HEK293 (cell line): ENCODE results near the gene IQCH.

ENCODE experiments used
- AEBP2 ChIP-seq: fragments of 450-650 bp; formaldehyde crosslinking; IDR thresholded peaks from 2 replicates; pipeline ENCODE4 v1.5.1; 2016; ENCODE audit warnings: missing biosample characterization, missing genetic modification characterization, borderline replicate concordance
- GLI2 ChIP-seq: fragments of 450-650 bp; formaldehyde crosslinking; IDR thresholded peaks from 2 replicates; pipeline ENCODE4; 2017; ENCODE audit warnings: missing biosample characterization, missing genetic modification characterization, low read depth, borderline replicate concordance
- OVOL3 ChIP-seq: fragments of 450-650 bp; formaldehyde crosslinking; IDR thresholded peaks from 2 replicates; pipeline ENCODE4 v1.5.1; 2016; ENCODE audit warnings: missing biosample characterization, missing genetic modification characterization
- RBAK ChIP-seq: fragments of 450-650 bp; formaldehyde crosslinking; IDR thresholded peaks from 2 replicates; pipeline ENCODE4 v1.5.1; 2016; ENCODE audit warnings: missing biosample characterization, missing genetic modification characterization
- ZBTB6 ChIP-seq: fragments of 450-650 bp; formaldehyde crosslinking; IDR thresholded peaks from 2 replicates; pipeline ENCODE4 v1.5.1; 2017; ENCODE audit warnings: missing biosample characterization, missing genetic modification characterization
- ZBTB8A ChIP-seq: fragments of 450-650 bp; formaldehyde crosslinking; IDR thresholded peaks from 2 replicates; pipeline ENCODE4 v1.5.1; 2016; ENCODE audit warnings: missing biosample characterization, missing genetic modification characterization
- ZNF19 ChIP-seq: fragments of 450-650 bp; formaldehyde crosslinking; IDR thresholded peaks from 2 replicates; pipeline ENCODE4; 2016; ENCODE audit warnings: missing biosample characterization, missing genetic modification characterization, low read depth
- ZNF202 ChIP-seq: fragments of 450-650 bp; formaldehyde crosslinking; IDR thresholded peaks from 2 replicates; pipeline ENCODE4 v1.5.1; 2016; ENCODE audit warnings: missing biosample characterization, missing genetic modification characterization, borderline replicate concordance
- ZNF239 ChIP-seq: fragments of 450-650 bp; formaldehyde crosslinking; IDR thresholded peaks from 2 replicates; pipeline ENCODE4 v1.5.1; 2016; ENCODE audit warnings: missing biosample characterization, missing genetic modification characterization
- ZNF266 ChIP-seq: fragments of 450-650 bp; formaldehyde crosslinking; IDR thresholded peaks from 2 replicates; pipeline ENCODE4 v1.5.1; 2016; ENCODE audit warnings: missing biosample characterization, missing genetic modification characterization, low read depth
- ZNF311 ChIP-seq: fragments of 450-650 bp; formaldehyde crosslinking; IDR thresholded peaks from 2 replicates; pipeline ENCODE4 v1.5.1; 2017; ENCODE audit warnings: missing biosample characterization, missing genetic modification characterization, borderline replicate concordance
- ZNF341 ChIP-seq: fragments of 450-650 bp; formaldehyde crosslinking; IDR thresholded peaks from 2 replicates; pipeline ENCODE4; 2016; ENCODE audit warnings: low read depth, missing biosample characterization, missing genetic modification characterization
- ZNF354C ChIP-seq: fragments of 450-650 bp; formaldehyde crosslinking; IDR thresholded peaks from 2 replicates; pipeline ENCODE4 v1.5.1; 2016; ENCODE audit warnings: missing biosample characterization, missing genetic modification characterization, low read depth, borderline replicate concordance
- ZNF394 ChIP-seq: fragments of 450-650 bp; formaldehyde crosslinking; IDR thresholded peaks from 2 replicates; pipeline ENCODE4 v1.5.1; 2016; ENCODE audit warnings: missing biosample characterization, missing genetic modification characterization, mild to moderate bottlenecking, moderate library complexity, borderline replicate concordance
- ZNF404 ChIP-seq: fragments of 450-650 bp; formaldehyde crosslinking; IDR thresholded peaks from 2 replicates; pipeline ENCODE4 v1.5.1; 2017; ENCODE audit warnings: missing biosample characterization, missing genetic modification characterization
- ZNF426 ChIP-seq: fragments of 450-650 bp; formaldehyde crosslinking; IDR thresholded peaks from 2 replicates; pipeline ENCODE4 v1.5.1; 2017; ENCODE audit warnings: missing biosample characterization, missing genetic modification characterization, mild to moderate bottlenecking, inconsistent platforms, moderate library complexity
- ZNF433 ChIP-seq: fragments of 450-650 bp; formaldehyde crosslinking; IDR thresholded peaks from 2 replicates; pipeline ENCODE4 v1.5.1; 2016; ENCODE audit warnings: missing biosample characterization, missing genetic modification characterization, low read depth
- ZNF501 ChIP-seq: fragments of 450-650 bp; formaldehyde crosslinking; IDR thresholded peaks from 2 replicates; pipeline ENCODE4 v1.5.1; 2016; ENCODE audit warnings: missing biosample characterization, missing genetic modification characterization
- ZNF510 ChIP-seq: fragments of 450-650 bp; formaldehyde crosslinking; IDR thresholded peaks from 2 replicates; pipeline ENCODE4 v1.5.1; 2018; ENCODE audit warnings: mild to moderate bottlenecking, missing genetic modification characterization, missing biosample characterization; ENCODE audit not compliant: insufficient replicate concordance
- ZNF629 ChIP-seq: fragments of 450-650 bp; formaldehyde crosslinking; IDR thresholded peaks from 2 replicates; pipeline ENCODE4 v1.5.1; 2017; ENCODE audit warnings: missing biosample characterization, missing genetic modification characterization
- TF ChIP-seq, protein P1 (sequence below): fragments of 450-650 bp; formaldehyde crosslinking; optimal IDR thresholded peaks from 2 replicates; pipeline ENCODE3; 2016; ENCODE audit warnings: missing biosample characterization, mild to moderate bottlenecking, missing genetic modification characterization
- TF ChIP-seq, protein P2 (sequence below): fragments of 450-650 bp; formaldehyde crosslinking; IDR thresholded peaks from 2 replicates; pipeline ENCODE4 v1.5.1; 2016; ENCODE audit warnings: missing biosample characterization, missing genetic modification characterization
- TF ChIP-seq, protein P3 (sequence below): fragments of 450-650 bp; formaldehyde crosslinking; IDR thresholded peaks from 2 replicates; pipeline ENCODE4 v1.5.1; 2016; ENCODE audit warnings: missing biosample characterization, missing genetic modification characterization
- TF ChIP-seq, protein P4 (sequence below): fragments of 450-650 bp; formaldehyde crosslinking; conservative IDR thresholded peaks from 2 replicates; pipeline ENCODE4 v1.5.1; 2016; ENCODE audit warnings: low read depth, missing biosample characterization, missing genetic modification characterization

The IQCH gene

GRCh38 chr15:67515557-67515956 lies 261.0 kb downstream of the IQCH start (continued):
- no peak for TF ChIP-seq ZNF311 (tag by site-specific recombination)
- TF ChIP-seq, protein P1, sequence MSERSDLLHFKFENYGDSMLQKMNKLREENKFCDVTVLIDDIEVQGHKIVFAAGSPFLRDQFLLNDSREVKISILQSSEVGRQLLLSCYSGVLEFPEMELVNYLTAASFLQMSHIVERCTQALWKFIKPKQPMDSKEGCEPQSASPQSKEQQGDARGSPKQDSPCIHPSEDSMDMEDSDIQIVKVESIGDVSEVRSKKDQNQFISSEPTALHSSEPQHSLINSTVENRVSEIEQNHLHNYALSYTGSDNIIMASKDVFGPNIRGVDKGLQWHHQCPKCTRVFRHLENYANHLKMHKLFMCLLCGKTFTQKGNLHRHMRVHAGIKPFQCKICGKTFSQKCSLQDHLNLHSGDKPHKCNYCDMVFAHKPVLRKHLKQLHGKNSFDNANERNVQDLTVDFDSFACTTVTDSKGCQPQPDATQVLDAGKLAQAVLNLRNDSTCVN (tag by site-specific recombination), result no peak
- peak; percentile 93 for TF ChIP-seq ZNF394
- TF ChIP-seq GLI2 (tag by site-specific recombination), result peak; percentile 13; the same call in 1 of the 2 replicates
- peak; percentile 66 for TF ChIP-seq ZNF510
- peak; percentile 83; the same call in 1 of the 2 replicates for TF ChIP-seq ZNF202
- TF ChIP-seq ZNF341 (tag by site-specific recombination), result 0 out of 2 replicates have a peak, but pooled peaks have one; percentile 34
- no peak for TF ChIP-seq ZNF239 (tag by site-specific recombination)
- TF ChIP-seq ZBTB6, result no peak
- 0 out of 2 replicates have a peak, but pooled peaks have one; percentile 46 for TF ChIP-seq RBAK
- TF ChIP-seq ZNF19 (tag by site-specific recombination), result peak; percentile 92; the same call in 1 of the 2 replicates
- TF ChIP-seq, protein P2, sequence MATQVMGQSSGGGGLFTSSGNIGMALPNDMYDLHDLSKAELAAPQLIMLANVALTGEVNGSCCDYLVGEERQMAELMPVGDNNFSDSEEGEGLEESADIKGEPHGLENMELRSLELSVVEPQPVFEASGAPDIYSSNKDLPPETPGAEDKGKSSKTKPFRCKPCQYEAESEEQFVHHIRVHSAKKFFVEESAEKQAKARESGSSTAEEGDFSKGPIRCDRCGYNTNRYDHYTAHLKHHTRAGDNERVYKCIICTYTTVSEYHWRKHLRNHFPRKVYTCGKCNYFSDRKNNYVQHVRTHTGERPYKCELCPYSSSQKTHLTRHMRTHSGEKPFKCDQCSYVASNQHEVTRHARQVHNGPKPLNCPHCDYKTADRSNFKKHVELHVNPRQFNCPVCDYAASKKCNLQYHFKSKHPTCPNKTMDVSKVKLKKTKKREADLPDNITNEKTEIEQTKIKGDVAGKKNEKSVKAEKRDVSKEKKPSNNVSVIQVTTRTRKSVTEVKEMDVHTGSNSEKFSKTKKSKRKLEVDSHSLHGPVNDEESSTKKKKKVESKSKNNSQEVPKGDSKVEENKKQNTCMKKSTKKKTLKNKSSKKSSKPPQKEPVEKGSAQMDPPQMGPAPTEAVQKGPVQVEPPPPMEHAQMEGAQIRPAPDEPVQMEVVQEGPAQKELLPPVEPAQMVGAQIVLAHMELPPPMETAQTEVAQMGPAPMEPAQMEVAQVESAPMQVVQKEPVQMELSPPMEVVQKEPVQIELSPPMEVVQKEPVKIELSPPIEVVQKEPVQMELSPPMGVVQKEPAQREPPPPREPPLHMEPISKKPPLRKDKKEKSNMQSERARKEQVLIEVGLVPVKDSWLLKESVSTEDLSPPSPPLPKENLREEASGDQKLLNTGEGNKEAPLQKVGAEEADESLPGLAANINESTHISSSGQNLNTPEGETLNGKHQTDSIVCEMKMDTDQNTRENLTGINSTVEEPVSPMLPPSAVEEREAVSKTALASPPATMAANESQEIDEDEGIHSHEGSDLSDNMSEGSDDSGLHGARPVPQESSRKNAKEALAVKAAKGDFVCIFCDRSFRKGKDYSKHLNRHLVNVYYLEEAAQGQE, result peak; percentile 66
- no peak; the same call in 1 of the 2 replicates for TF ChIP-seq ZNF501 (tag by site-specific recombination)
- peak; percentile 94 for TF ChIP-seq ZNF433 (tag by site-specific recombination)
- peak; percentile 76; the same call in 1 of the 2 replicates for TF ChIP-seq ZNF354C (tag by site-specific recombination)
- TF ChIP-seq ZNF266 (tag by site-specific recombination), result 0 out of 2 replicates have a peak, but pooled peaks have one; percentile 54
- 0 out of 2 replicates have a peak, but pooled peaks have one; percentile 18 for TF ChIP-seq OVOL3 (tag by site-specific recombination)
- TF ChIP-seq, protein P3, sequence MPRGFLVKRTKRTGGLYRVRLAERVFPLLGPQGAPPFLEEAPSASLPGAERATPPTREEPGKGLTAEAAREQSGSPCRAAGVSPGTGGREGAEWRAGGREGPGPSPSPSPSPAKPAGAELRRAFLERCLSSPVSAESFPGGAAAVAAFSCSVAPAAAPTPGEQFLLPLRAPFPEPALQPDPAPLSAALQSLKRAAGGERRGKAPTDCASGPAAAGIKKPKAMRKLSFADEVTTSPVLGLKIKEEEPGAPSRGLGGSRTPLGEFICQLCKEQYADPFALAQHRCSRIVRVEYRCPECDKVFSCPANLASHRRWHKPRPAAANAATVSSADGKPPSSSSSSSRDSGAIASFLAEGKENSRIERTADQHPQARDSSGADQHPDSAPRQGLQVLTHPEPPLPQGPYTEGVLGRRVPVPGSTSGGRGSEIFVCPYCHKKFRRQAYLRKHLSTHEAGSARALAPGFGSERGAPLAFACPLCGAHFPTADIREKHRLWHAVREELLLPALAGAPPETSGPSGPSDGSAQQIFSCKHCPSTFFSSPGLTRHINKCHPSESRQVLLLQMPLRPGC, result no peak
- TF ChIP-seq ZNF426 (tag by site-specific recombination), result peak; percentile 82
- TF ChIP-seq, protein P4, sequence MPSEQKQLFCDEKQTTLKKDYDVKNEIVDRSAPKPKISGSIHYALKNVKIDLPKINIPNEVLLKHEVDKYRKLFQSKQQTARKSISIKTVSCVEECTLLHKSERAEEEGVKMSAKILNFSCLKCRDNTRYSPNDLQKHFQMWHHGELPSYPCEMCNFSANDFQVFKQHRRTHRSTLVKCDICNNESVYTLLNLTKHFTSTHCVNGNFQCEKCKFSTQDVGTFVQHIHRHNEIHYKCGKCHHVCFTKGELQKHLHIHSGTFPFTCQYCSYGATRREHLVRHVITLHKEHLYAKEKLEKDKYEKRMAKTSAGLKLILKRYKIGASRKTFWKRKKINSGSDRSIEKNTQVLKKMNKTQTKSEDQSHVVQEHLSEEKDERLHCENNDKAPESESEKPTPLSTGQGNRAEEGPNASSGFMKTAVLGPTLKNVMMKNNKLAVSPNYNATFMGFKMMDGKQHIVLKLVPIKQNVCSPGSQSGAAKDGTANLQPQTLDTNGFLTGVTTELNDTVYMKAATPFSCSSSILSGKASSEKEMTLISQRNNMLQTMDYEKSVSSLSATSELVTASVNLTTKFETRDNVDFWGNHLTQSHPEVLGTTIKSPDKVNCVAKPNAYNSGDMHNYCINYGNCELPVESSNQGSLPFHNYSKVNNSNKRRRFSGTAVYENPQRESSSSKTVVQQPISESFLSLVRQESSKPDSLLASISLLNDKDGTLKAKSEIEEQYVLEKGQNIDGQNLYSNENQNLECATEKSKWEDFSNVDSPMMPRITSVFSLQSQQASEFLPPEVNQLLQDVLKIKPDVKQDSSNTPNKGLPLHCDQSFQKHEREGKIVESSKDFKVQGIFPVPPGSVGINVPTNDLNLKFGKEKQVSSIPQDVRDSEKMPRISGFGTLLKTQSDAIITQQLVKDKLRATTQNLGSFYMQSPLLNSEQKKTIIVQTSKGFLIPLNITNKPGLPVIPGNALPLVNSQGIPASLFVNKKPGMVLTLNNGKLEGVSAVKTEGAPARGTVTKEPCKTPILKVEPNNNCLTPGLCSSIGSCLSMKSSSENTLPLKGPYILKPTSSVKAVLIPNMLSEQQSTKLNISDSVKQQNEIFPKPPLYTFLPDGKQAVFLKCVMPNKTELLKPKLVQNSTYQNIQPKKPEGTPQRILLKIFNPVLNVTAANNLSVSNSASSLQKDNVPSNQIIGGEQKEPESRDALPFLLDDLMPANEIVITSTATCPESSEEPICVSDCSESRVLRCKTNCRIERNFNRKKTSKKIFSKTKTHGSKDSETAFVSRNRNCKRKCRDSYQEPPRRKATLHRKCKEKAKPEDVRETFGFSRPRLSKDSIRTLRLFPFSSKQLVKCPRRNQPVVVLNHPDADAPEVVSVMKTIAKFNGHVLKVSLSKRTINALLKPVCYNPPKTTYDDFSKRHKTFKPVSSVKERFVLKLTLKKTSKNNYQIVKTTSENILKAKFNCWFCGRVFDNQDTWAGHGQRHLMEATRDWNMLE (tag by site-specific recombination), result peak; percentile 88
- 0 out of 2 replicates have a peak, but pooled peaks have one; percentile 36 for TF ChIP-seq AEBP2 (tag by site-specific recombination)
- peak; percentile 68 for TF ChIP-seq ZBTB8A (tag by site-specific recombination)
- TF ChIP-seq ZNF629 (tag by site-specific recombination), result 0 out of 2 replicates have a peak, but pooled peaks have one; percentile 55
- peak; percentile 79 for TF ChIP-seq ZNF404
